Measurements from ENCODE around the gene TAF6L. TPM values are rescaled to one million over a fixed set of nuclear protein-coding genes. Genes with fewer than 3 reads are reported as not detected.

Gene TAF6L
- total and polyA plus RNA-seq, 9 of the 15 experiments (the other 6 are each of a cell fraction or from before 2014, with no cell fraction given): 0.04 to 45.5 (median 20.8) TPM

GRCh38 chr11:62782753-62783152 is 11.6 kb downstream of the TAF6L start:
- in situ Hi-C loops (cut with MboI) (no loop called here), intact Hi-C loops (cut with micrococcal nuclease) (no loop called here)
- Histone ChIP-seq H3K9me3 (replicated peaks; ENCODE audit: control insufficient read depth, insufficient read depth, low read depth, low read length) (no peaks in the 10 kb centered on the region), H3K27me3 (ENCODE audit: control insufficient read depth in 2 of 2, insufficient read depth in 2 of 2, low read length in 2 of 2) (no peaks in the 10 kb centered on the region), H3K36me3 (ENCODE audit: control insufficient read depth, insufficient read depth, low read length) (peaks cover 39% of the 10 kb centered on the region; the same call in 1 of the 3 replicates), H4K20me1 (replicated peaks; ENCODE audit: control insufficient read depth, insufficient read depth, low read length) (no peaks in the 10 kb centered on the region), H3K4me2 (ENCODE audit: insufficient read depth, low read length) (no peak overlapping the region), H3K79me2 (ENCODE audit: control insufficient read depth, insufficient read depth, low read length) (peaks cover 14% of the 10 kb centered on the region), H2AFZ (ENCODE audit: low read depth, low read length) (no peak overlapping the region), H3K4me1 (replicated peaks in 1 of 2; ENCODE audit: control insufficient read depth in 2 of 2, insufficient read depth in 2 of 2, low read length in 2 of 2) (peaks cover 4 to 15% of the 10 kb centered on the region in 2 experiments; a peak in 4 of 5 replicates), H3K27ac (ENCODE audit: extremely low read depth, low read depth, low read length) (no peak overlapping the region), H3K9me1 (ENCODE audit: control insufficient read depth, insufficient read depth, low read length) (no peaks in the 10 kb centered on the region), H3K9ac (ENCODE audit: insufficient read depth in 1 of 2, low read depth in 2 of 2, low read length in 2 of 2) (peak overlapping the region in 1 of 2 experiments; percentile 48; a peak in 1 of 4 replicates), H3K4me3 (no peak overlapping the region)
- ATAC-seq (no peak), DNase-seq (ENCODE audit: extremely low read depth in 1 of 4, low spot score in 3 of 4) (no peak), FAIRE-seq (no peak)
- no TSS peak for BruUV-seq (replicated peaks)
- TF ChIP-seq ETV1 (tag; conservative IDR thresholded peaks at IDR 0.05; ENCODE audit: low read depth) (no peak), CHD2 (IDR thresholded peaks at IDR 0.05; ENCODE audit: low read depth, low read length) (no peak), NFIC (IDR thresholded peaks at IDR 0.05) (peak; percentile 23; the same call in 1 of the 2 replicates)
- CTCF ChIA-PET (ENCODE audit: low intra/inter-chr PET ratio): no interaction called here
- POLR2A ChIA-PET: interaction anchor here (0.7 to 0.8 kb wide), 2 partner anchors 11 to 59 kb away, joined by 3 to 4 read pairs; no protein-coding TSS in a partner anchor
- 94% methylated on average over 7 of the region's 7 CpGs for WGBS (ENCODE audit: insufficient coverage, low coverage, missing lambda C conversion rate)

DNA sequence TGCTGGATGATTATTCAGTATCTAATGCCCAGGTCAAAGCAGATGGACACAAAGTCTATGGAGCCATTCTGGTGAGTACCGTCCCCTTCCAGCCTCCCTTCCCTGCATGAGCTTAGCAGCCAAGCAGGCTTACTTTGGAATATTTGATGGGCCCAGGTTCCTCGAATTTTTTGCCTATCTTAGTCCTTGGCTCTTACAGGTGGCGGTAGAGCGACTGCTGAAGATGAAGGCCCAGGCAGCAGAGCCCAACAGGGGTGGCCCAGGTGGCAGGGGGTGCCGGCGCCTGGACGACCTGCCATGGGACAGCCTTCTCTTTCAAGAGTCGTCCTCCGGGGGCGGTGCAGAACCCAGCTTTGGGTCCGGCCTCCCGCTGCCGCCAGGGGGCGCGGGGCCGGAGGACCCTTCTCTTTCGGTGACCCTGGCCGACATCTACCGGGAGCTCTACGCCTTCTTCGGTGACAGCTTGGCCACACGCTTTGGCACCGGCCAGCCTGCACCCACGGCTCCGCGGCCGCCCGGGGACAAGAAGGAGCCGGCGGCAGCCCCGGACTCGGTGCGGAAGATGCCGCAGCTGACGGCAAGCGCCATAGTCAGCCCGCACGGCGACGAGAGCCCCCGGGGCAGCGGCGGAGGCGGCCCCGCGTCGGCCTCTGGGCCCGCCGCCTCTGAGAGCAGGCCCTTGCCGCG is 15.3 kb downstream of the TAF6L start:
- in situ Hi-C loops (cut with MboI) (no loop called here), intact Hi-C loops (cut with micrococcal nuclease) (loop anchor here (1.0 to 2.0 kb wide), 6 partner anchors 46 to 238 kb away; partner anchors contain the start of genes HNRNPUL2, SLC3A2, STX5 and TEX54)
- no TSS peak for BruUV-seq (replicated peaks)
- peaks cover 53% of the 10 kb centered on the region; the same call in 2 of the 3 replicates for H3K36me3 ChIP-seq (ENCODE audit: control insufficient read depth, insufficient read depth, low read length)
- H3K9me1 ChIP-seq (ENCODE audit: control insufficient read depth, insufficient read depth, low read length): no peaks in the 10 kb centered on the region
- ATAC-seq (peak; percentile 80), DNase-seq (ENCODE audit: extremely low read depth in 1 of 4, low spot score in 3 of 4) (peak; percentile 82 to 94 (median 87)), FAIRE-seq (no peak)
- peaks cover 51% of the 10 kb centered on the region for H3K79me2 ChIP-seq (ENCODE audit: control insufficient read depth, insufficient read depth, low read length)
- POLR2A ChIA-PET: interaction anchor here (0.6 to 11.4 kb wide), 32 partner anchors 8 to 615 kb away, joined by 3 to 116 read pairs (median 4); partner anchors contain the start of genes C11orf98, CSKMT, HNRNPUL2 and LBHD1
- H3K27ac ChIP-seq (ENCODE audit: extremely low read depth, low read depth, low read length): peak overlapping the region; percentile 92
- no peaks in the 10 kb centered on the region for H3K9me3 ChIP-seq (replicated peaks; ENCODE audit: control insufficient read depth, insufficient read depth, low read depth, low read length)
- no peaks in the 10 kb centered on the region for H4K20me1 ChIP-seq (replicated peaks; ENCODE audit: control insufficient read depth, insufficient read depth, low read length)
- WGBS (ENCODE audit: insufficient coverage, low coverage, missing lambda C conversion rate): under 1% methylated on average over 31 of the region's 51 CpGs
- peak overlapping the region; percentile 82 for H3K4me3 ChIP-seq
- peak overlapping the region; percentile 68 to 99 for H3K9ac ChIP-seq (ENCODE audit: insufficient read depth in 1 of 2, low read depth in 2 of 2, low read length in 2 of 2)
- CTCF ChIA-PET (ENCODE audit: low intra/inter-chr PET ratio): interaction anchor here (0.6 to 4.5 kb wide), 7 partner anchors 54 to 237 kb away, joined by 3 to 51 read pairs (median 6); partner anchors contain the start of gene SLC3A2
- H3K4me1 ChIP-seq (replicated peaks in 1 of 2; ENCODE audit: control insufficient read depth in 2 of 2, insufficient read depth in 2 of 2, low read length in 2 of 2): peaks cover 22 to 25% of the 10 kb centered on the region in 2 experiments
- H3K4me2 ChIP-seq (ENCODE audit: insufficient read depth, low read length): peak overlapping the region; percentile 92
- H2AFZ ChIP-seq (ENCODE audit: low read depth, low read length): peak overlapping the region; percentile 82
- H3K27me3 ChIP-seq (ENCODE audit: control insufficient read depth in 2 of 2, insufficient read depth in 2 of 2, low read length in 2 of 2): no peaks in the 10 kb centered on the region
- TF ChIP-seq LCOR (CRISPR knock-in tag; IDR thresholded peaks at IDR 0.05): peak; percentile 76; the same call in 1 of the 2 replicates
- no peak for TF ChIP-seq ZNF696 (CRISPR knock-in tag; conservative IDR thresholded peaks at IDR 0.05)
- no peak for TF ChIP-seq IRF2 (CRISPR knock-in tag; IDR thresholded peaks at IDR 0.05)
- TF ChIP-seq NR3C1 (CRISPR knock-in tag; IDR thresholded peaks at IDR 0.05): no peak; the same call in 1 of the 2 replicates
- TF ChIP-seq DMBX1 (CRISPR knock-in tag; IDR thresholded peaks at IDR 0.05; ENCODE audit: borderline replicate concordance): no peak
- TF ChIP-seq POU5F1 (IDR thresholded peaks at IDR 0.05; ENCODE audit: borderline replicate concordance, low read depth, low read length, partially characterized antibody): no peak
- TF ChIP-seq NFIC (IDR thresholded peaks at IDR 0.05): peak; percentile 12; the same call in 1 of the 2 replicates
- TF ChIP-seq TBP (optimal IDR thresholded peaks at IDR 0.05; ENCODE audit: low read depth, low read length): peak; percentile 47
- TF ChIP-seq FOXA1 (IDR thresholded peaks at IDR 0.05; ENCODE audit: borderline replicate concordance): no peak
- no peak for TF ChIP-seq FOXJ2 (tag; IDR thresholded peaks at IDR 0.05)
- peak; percentile 94 for TF ChIP-seq XRCC5 (IDR thresholded peaks at IDR 0.05; ENCODE audit: low read depth, low read length)
- TF ChIP-seq MXI1 (IDR thresholded peaks at IDR 0.05; ENCODE audit: low read depth, low read length): peak; percentile 48
- TF ChIP-seq RCOR1 (IDR thresholded peaks at IDR 0.05; ENCODE audit: borderline replicate concordance in 1 of 2, low read depth in 2 of 2, low read length in 2 of 2): peak in 1 of 2 experiments; percentile 77; a peak in 2 of 4 replicates
- TF ChIP-seq SMAD3 (CRISPR knock-in tag; conservative IDR thresholded peaks at IDR 0.05): no peak
